ENCODE data around the gene PTAR1. TPM values are rescaled to one million over a fixed set of nuclear protein-coding genes. Genes with fewer than 3 reads are reported as not detected.
A peak's percentile ranks its signal among the peaks of the same experiment; 100 is the strongest.
"Not testable (repeated sequence)": the region's sequence is repeated elsewhere in the genome, so short reads cannot be mapped to it uniquely, and the experiment has no call there.

Gene PTAR1
- total RNA-seq, 4 donors from 2014 or later, result 27.8 to 52.3 (median 47.8) TPM

DNA sequence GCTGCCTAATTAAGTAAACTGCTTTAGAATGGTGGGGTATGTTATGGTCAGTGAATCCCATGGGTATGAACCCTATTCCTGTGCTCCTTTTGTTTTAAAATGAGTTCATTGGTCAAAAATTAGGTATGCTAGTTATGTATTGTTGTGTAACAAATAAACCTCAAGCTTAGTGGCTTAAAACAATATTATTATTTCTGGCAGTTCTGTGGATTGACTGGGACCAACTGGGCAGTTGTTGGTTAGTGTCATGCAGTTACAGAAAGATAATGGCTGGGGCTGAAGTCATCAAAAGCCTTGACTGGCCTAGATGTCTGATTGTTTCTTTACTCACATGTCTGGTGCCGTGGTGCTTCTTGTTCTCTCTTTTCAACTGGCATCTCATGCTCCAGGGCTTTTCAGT lies 8.9 kb upstream of the PTAR1 start:
- TF ChIP-seq POLR2A (IDR thresholded peaks at IDR 0.05), result no peak
- TF ChIP-seq, protein P1, sequence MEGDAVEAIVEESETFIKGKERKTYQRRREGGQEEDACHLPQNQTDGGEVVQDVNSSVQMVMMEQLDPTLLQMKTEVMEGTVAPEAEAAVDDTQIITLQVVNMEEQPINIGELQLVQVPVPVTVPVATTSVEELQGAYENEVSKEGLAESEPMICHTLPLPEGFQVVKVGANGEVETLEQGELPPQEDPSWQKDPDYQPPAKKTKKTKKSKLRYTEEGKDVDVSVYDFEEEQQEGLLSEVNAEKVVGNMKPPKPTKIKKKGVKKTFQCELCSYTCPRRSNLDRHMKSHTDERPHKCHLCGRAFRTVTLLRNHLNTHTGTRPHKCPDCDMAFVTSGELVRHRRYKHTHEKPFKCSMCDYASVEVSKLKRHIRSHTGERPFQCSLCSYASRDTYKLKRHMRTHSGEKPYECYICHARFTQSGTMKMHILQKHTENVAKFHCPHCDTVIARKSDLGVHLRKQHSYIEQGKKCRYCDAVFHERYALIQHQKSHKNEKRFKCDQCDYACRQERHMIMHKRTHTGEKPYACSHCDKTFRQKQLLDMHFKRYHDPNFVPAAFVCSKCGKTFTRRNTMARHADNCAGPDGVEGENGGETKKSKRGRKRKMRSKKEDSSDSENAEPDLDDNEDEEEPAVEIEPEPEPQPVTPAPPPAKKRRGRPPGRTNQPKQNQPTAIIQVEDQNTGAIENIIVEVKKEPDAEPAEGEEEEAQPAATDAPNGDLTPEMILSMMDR (IDR thresholded peaks at IDR 0.05), result no peak
- WGBS, 2 donors, result 58 to 65% methylated on average over 1 of the region's 1 CpG
- no peak for DNase-seq (ENCODE audit: low spot score in 2 of 2)
- no peak overlapping the region for H3K4me3 ChIP-seq (ENCODE audit: low read depth, poor library complexity, severe bottlenecking)
- intact Hi-C loops (cut with DNase I; ENCODE audit: low total_unique reads), result no loop called here

DNA sequence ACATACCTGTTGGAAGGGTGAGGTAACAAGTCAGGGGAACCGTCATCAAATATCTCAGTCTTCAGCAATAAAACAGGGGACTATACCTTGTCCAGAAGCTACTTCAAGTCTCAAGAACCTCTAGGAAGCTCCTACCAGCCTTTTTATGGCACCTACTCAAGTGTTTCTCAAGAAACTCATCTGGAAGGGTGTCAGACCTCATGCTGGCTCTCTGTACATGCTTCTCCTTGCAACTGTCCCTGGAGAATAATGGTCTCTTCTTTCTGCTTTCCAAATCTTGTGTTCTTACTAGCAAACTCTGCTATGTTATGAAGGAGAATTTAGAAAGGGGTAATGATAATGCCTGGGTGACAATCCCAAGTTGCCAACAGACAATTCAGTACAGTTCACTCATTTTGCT lies 8.3 kb upstream of the PTAR1 start:
- no peak overlapping the region for H3K4me3 ChIP-seq (ENCODE audit: low read depth, poor library complexity, severe bottlenecking)
- TF ChIP-seq POLR2A (IDR thresholded peaks at IDR 0.05), result no peak
- TF ChIP-seq, protein P1 (IDR thresholded peaks at IDR 0.05), result no peak
- intact Hi-C loops (cut with DNase I; ENCODE audit: low total_unique reads), result no loop called here
- 79 to 97% methylated on average over 1 of the region's 1 CpG for WGBS, 2 donors
- DNase-seq (ENCODE audit: low spot score in 2 of 2), result no peak

DNA sequence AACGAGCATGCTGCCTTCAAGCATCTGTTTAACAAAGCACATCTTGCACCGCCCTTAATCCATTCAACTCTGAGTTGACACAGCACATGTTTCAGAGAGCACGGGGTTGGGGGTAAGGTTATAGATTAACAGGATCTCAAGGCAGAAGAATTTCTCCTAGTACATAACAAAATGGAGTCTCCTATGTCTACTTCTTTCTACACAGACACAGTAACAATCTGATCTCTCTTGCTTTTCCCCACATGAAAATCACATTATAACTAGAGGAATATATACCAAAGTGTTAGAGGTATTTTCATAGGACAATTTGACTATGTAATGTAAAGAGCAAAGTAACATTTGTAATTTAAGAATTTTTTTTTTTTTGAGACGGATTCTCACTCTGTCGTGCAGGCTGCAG lies 4.1 kb upstream of the PTAR1 start:
- H3K4me3 ChIP-seq (ENCODE audit: low read depth, poor library complexity, severe bottlenecking); DNase-seq (ENCODE audit: low spot score in 2 of 2); intact Hi-C loops (cut with DNase I; ENCODE audit: low total_unique reads): not testable (repeated sequence)
- WGBS, 2 donors, result 52 to 53% methylated on average over 5 of the region's 5 CpGs

DNA sequence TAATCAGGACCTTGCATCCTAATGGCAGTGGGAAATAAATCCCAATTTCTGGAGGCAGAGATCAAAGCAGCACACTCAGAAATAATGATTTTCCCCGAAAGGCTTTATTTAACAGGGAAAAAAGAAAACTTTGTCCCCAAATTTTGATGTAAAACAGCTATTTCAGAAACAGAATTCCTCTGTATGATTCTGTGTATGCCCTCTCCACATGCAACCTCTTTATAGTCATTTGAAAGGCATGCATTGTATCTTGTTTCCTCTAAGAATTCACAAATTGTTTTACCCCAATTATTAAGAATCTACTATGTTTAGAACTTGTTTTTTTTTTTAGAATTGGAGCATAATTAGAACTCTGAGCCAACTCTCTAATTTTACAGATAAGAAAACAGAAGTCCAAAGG lies 2.7 kb upstream of the PTAR1 start:
- TF ChIP-seq POLR2A (IDR thresholded peaks at IDR 0.05), result no peak
- TF ChIP-seq, protein P1 (IDR thresholded peaks at IDR 0.05), result no peak
- intact Hi-C loops (cut with DNase I; ENCODE audit: low total_unique reads), result no loop called here
- DNase-seq (ENCODE audit: low spot score in 2 of 2), result no peak
- 65 to 88% methylated on average over 1 of the region's 1 CpG for WGBS, 2 donors
- no peak overlapping the region for H3K4me3 ChIP-seq (ENCODE audit: low read depth, poor library complexity, severe bottlenecking)

DNA sequence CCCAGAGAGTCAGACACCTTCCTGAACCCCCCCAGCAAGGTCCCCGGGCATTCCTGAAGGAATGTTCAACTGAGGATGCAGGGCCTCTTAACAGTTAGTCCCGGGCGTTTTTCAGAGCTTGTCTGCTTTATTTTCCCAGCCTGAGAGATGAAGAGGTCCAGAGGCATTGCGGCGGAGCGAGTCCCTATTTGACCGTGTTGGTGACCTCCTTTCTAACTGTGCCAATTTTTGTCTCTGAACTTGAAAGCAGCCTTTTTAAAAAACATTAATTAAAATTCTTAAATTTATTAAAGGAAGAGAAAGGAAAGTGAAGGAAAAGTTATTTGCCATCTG lies 433 bp upstream of the PTAR1 start:
- peak overlapping the region; percentile 6 for H3K4me3 ChIP-seq (ENCODE audit: low read depth, poor library complexity, severe bottlenecking)
- no peak for DNase-seq (ENCODE audit: low spot score in 2 of 2)
- intact Hi-C loops (cut with DNase I; ENCODE audit: low total_unique reads), result no loop called here
- WGBS, 2 donors, result 26 to 29% methylated on average over 7 of the region's 7 CpGs
- TF ChIP-seq, protein P1 (IDR thresholded peaks at IDR 0.05), result no peak
- TF ChIP-seq POLR2A (IDR thresholded peaks at IDR 0.05), result no peak

DNA sequence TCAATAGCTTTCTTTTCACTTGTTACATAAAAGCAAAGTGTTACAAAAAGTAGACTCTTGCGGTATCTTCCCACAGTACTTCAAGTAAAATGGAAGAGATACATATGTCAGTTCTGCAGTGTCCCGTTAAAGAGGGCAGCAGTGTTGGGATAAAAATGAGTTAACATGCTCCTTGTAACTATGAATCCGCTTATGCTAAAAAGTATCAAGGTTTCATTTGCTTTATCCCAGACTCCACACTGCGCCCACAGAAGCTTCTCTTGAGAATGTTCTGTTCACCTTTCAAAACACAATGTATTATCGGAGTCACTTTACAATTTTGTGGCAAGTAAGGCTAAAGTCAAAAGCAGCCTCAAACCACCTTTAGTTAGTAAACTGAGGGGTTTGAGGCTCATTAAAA lies 790 bp downstream of the PTAR1 start:
- TF ChIP-seq POLR2A (IDR thresholded peaks at IDR 0.05), result no peak
- TF ChIP-seq, protein P1 (IDR thresholded peaks at IDR 0.05), result no peak
- peak overlapping the region; percentile 79 for H3K4me3 ChIP-seq (ENCODE audit: low read depth, poor library complexity, severe bottlenecking)
- DNase-seq (ENCODE audit: low spot score in 2 of 2), result no peak
- intact Hi-C loops (cut with DNase I; ENCODE audit: low total_unique reads), result loop anchor here (10.0 kb wide), 1 partner anchor 84 kb away; the partner anchor contains the start of gene APBA1
- WGBS, 2 donors, result 0 to 1% methylated on average over 5 of the region's 5 CpGs

Measured in lower leg skin (tissue), 4 donors.